ENCODE data around the gene ZFP90. TPM values are rescaled to one million over a fixed set of nuclear protein-coding genes. Genes with fewer than 3 reads are reported as not detected.

The ZFP90 gene
- total and polyA plus RNA-seq, 4 donors, result 2.1 to 18.9 (median 5.6) TPM

DNA sequence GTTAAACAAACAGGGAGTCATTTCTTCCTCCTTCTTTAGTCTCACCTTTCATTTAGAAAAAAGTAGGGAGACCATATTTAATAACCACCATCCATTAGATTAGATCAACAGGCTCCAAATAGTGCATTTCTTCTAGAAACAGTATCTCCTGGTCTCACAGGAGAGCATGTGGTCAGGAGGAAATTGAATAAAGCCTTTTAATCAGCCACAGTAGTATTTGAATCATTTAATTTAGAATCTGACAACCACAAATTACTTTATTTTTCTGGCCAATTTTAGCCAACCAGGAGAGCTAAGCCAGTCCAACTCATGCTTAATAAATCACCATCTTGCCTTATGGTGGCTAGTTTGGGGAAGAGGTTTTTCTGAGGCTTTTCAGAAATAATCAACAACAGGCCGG is 26.3 kb upstream of the ZFP90 start:
- Histone ChIP-seq H3K36me3 (ENCODE audit: control insufficient read depth in 4 of 4, insufficient read depth in 3 of 4, low read depth in 1 of 4, low read length in 3 of 4) (no peaks in the 10 kb centered on the region), H3K9ac (ENCODE audit: low read depth in 1 of 2, low read length in 2 of 2) (no peak overlapping the region), H3K27me3 (ENCODE audit: control insufficient read depth in 4 of 4, insufficient read depth in 4 of 4, low read length in 3 of 4) (no peaks in the 10 kb centered on the region), H3K4me3 (ENCODE audit: low read depth in 1 of 3, low read length in 3 of 3) (no peak overlapping the region), H3K9me3 (ENCODE audit: control insufficient read depth in 4 of 4, low read length in 3 of 4) (no peaks in the 10 kb centered on the region), H3K4me1 (ENCODE audit: control insufficient read depth in 4 of 4, insufficient read depth in 4 of 4, low read length in 3 of 4) (peaks cover 0 to 4% (median 1%) of the 10 kb centered on the region in 4 donors), H3K27ac (ENCODE audit: low read depth in 1 of 2, low read length in 2 of 2) (no peak overlapping the region)
- no peak for DNase-seq (ENCODE audit: low spot score)
- TF ChIP-seq, protein P1, sequence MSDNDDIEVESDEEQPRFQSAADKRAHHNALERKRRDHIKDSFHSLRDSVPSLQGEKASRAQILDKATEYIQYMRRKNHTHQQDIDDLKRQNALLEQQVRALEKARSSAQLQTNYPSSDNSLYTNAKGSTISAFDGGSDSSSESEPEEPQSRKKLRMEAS (IDR thresholded peaks at IDR 0.05), result no peak
- no peak for TF ChIP-seq HNF4A (conservative IDR thresholded peaks at IDR 0.05)
- TF ChIP-seq YY1 (IDR thresholded peaks at IDR 0.05), result no peak
- TF ChIP-seq, protein P2, sequence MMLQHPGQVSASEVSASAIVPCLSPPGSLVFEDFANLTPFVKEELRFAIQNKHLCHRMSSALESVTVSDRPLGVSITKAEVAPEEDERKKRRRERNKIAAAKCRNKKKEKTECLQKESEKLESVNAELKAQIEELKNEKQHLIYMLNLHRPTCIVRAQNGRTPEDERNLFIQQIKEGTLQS (IDR thresholded peaks at IDR 0.05), result no peak
- no peak for TF ChIP-seq RXRA (IDR thresholded peaks at IDR 0.05)
- no peak for TF ChIP-seq FOXA1 (IDR thresholded peaks at IDR 0.05)
- WGBS, result 94% methylated on average over 1 of the region's 1 CpG

DNA sequence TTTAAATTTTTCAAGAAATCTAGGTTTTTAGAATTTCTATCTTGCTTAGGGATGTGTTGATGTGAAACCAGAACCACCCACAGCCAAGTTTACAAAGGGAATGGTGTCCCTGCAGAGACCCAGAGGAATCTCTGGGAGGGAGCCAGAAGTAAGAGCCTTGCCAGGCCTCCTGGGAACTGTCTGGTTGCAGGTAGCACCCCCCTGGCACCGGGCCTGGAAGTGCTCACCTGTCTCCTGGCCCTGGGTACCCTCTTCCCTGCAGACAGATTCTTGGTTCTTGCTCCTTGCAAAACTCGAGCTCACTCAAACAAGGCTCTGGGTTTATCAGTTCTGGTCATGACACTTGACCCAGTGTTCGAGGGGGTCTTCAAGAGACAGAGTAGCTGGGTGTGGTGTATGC is 24.6 kb upstream of the ZFP90 start:
- H3K4me1 ChIP-seq (ENCODE audit: control insufficient read depth in 4 of 4, insufficient read depth in 4 of 4, low read length in 3 of 4), result peaks cover 0 to 4% (median 1%) of the 10 kb centered on the region in 4 donors
- H3K27ac ChIP-seq (ENCODE audit: low read depth in 1 of 2, low read length in 2 of 2), result no peak overlapping the region
- H3K9me3 ChIP-seq (ENCODE audit: control insufficient read depth in 4 of 4, low read length in 3 of 4), result no peaks in the 10 kb centered on the region
- no peak overlapping the region for H3K4me3 ChIP-seq (ENCODE audit: low read depth in 1 of 3, low read length in 3 of 3)
- 57% methylated on average over 3 of the region's 3 CpGs for WGBS
- H3K9ac ChIP-seq (ENCODE audit: low read depth in 1 of 2, low read length in 2 of 2), result no peak overlapping the region
- H3K36me3 ChIP-seq (ENCODE audit: control insufficient read depth in 4 of 4, insufficient read depth in 3 of 4, low read depth in 1 of 4, low read length in 3 of 4), result no peaks in the 10 kb centered on the region
- no peak for DNase-seq (ENCODE audit: low spot score)
- no peaks in the 10 kb centered on the region for H3K27me3 ChIP-seq (ENCODE audit: control insufficient read depth in 4 of 4, insufficient read depth in 4 of 4, low read length in 3 of 4)
- TF ChIP-seq TAF1 (conservative IDR thresholded peaks at IDR 0.05), result no peak
- TF ChIP-seq YY1 (IDR thresholded peaks at IDR 0.05), result no peak
- no peak for TF ChIP-seq JUND (IDR thresholded peaks at IDR 0.05)
- TF ChIP-seq, protein P3, sequence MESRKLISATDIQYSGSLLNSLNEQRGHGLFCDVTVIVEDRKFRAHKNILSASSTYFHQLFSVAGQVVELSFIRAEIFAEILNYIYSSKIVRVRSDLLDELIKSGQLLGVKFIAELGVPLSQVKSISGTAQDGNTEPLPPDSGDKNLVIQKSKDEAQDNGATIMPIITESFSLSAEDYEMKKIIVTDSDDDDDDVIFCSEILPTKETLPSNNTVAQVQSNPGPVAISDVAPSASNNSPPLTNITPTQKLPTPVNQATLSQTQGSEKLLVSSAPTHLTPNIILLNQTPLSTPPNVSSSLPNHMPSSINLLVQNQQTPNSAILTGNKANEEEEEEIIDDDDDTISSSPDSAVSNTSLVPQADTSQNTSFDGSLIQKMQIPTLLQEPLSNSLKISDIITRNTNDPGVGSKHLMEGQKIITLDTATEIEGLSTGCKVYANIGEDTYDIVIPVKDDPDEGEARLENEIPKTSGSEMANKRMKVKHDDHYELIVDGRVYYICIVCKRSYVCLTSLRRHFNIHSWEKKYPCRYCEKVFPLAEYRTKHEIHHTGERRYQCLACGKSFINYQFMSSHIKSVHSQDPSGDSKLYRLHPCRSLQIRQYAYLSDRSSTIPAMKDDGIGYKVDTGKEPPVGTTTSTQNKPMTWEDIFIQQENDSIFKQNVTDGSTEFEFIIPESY (IDR thresholded peaks at IDR 0.05), result no peak
- no peak for TF ChIP-seq RAD21 (IDR thresholded peaks at IDR 0.05)
- TF ChIP-seq, protein P4, sequence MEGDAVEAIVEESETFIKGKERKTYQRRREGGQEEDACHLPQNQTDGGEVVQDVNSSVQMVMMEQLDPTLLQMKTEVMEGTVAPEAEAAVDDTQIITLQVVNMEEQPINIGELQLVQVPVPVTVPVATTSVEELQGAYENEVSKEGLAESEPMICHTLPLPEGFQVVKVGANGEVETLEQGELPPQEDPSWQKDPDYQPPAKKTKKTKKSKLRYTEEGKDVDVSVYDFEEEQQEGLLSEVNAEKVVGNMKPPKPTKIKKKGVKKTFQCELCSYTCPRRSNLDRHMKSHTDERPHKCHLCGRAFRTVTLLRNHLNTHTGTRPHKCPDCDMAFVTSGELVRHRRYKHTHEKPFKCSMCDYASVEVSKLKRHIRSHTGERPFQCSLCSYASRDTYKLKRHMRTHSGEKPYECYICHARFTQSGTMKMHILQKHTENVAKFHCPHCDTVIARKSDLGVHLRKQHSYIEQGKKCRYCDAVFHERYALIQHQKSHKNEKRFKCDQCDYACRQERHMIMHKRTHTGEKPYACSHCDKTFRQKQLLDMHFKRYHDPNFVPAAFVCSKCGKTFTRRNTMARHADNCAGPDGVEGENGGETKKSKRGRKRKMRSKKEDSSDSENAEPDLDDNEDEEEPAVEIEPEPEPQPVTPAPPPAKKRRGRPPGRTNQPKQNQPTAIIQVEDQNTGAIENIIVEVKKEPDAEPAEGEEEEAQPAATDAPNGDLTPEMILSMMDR (IDR thresholded peaks at IDR 0.05; ENCODE audit: low read depth, low read length, missing input control), result no peak
- no peak for TF ChIP-seq FOXA2 (IDR thresholded peaks at IDR 0.05)
- no peak for TF ChIP-seq HNF4G (IDR thresholded peaks at IDR 0.05)
- TF ChIP-seq NR2F2 (IDR thresholded peaks at IDR 0.05), result no peak

DNA sequence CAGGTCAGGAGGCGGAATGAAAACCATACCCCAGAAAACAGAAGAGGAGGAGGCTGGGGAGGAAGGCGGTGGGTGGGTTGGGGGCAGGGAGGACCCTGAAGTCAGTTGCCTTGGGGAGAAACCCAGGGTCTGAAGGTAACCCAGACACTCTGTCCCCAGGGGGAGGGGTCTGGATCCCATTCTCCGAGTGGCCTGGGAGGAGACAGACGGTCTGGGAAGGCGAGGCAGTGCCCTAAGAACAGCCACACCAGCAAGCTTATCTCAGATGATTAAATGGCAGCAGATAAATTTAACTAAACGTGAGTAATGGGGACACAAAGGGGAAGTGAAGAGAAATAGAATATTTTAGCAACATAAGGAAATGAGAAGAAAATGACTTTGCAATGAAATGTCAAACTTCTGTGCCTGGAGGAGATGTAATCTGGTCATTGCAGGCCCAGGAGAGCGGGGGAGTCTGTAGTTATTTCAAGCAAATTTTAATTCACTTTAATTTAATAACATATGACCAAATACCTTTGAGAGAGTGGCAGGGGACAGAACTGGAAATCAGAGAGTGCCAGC is 21.4 kb upstream of the ZFP90 start:
- TF ChIP-seq, protein P2 (IDR thresholded peaks at IDR 0.05), result no peak
- TF ChIP-seq RAD21 (IDR thresholded peaks at IDR 0.05) (no peak), EGR1 (IDR thresholded peaks at IDR 0.05; ENCODE audit: low read depth in 2 of 2) (no peak)
- TF ChIP-seq, protein P3 (IDR thresholded peaks at IDR 0.05), result no peak
- no peak overlapping the region for H3K4me3 ChIP-seq (ENCODE audit: low read depth in 1 of 3, low read length in 3 of 3)
- DNase-seq (ENCODE audit: low spot score), result no peak
- 79% methylated on average over 7 of the region's 7 CpGs for WGBS
- peaks cover 4 to 9% (median 7%) of the 10 kb centered on the region in 4 donors for H3K4me1 ChIP-seq (ENCODE audit: control insufficient read depth in 4 of 4, insufficient read depth in 4 of 4, low read length in 3 of 4)
- H3K9me3 ChIP-seq (ENCODE audit: control insufficient read depth in 4 of 4, low read length in 3 of 4), result no peaks in the 10 kb centered on the region
- H3K9ac ChIP-seq (ENCODE audit: low read depth in 1 of 2, low read length in 2 of 2), result no peak overlapping the region
- no peaks in the 10 kb centered on the region for H3K36me3 ChIP-seq (ENCODE audit: control insufficient read depth in 4 of 4, insufficient read depth in 3 of 4, low read depth in 1 of 4, low read length in 3 of 4)
- H3K27me3 ChIP-seq (ENCODE audit: control insufficient read depth in 4 of 4, insufficient read depth in 4 of 4, low read length in 3 of 4), result no peaks in the 10 kb centered on the region
- no peak overlapping the region for H3K27ac ChIP-seq (ENCODE audit: low read depth in 1 of 2, low read length in 2 of 2)
